Lung (tissue), 12 donors: Measurements from ENCODE around the gene ASCC1. TPM values are rescaled to one million over a fixed set of nuclear protein-coding genes. Genes with fewer than 3 reads are reported as not detected.
A peak's percentile ranks its signal among the peaks of the same experiment; 100 is the strongest.
"Not testable (repeated sequence)": the region's sequence is repeated elsewhere in the genome, so short reads cannot be mapped to it uniquely, and the experiment has no call there.

Experiments used
- ATAC-seq: fragments of 200-7000 bp; cut with Tn5 transposase; one replicate; pipeline ENCODE4 v1.9.1; 2020; ENCODE audit warnings: moderate number of reproducible peaks; ENCODE audit not compliant: insufficient read depth, low FRiP score
- DNase-seq, 3 donors: peaks; one replicate each; pipeline ENCODE4 v3.0.0-alpha.2; 2013 to 2017
- H3K27ac ChIP-seq, 2 donors: one replicate each; pipeline ENCODE4 v1.5.1; 2013; ENCODE audit warnings: mild to moderate bottlenecking in 2 of 2, moderate library complexity in 2 of 2, control low read depth in 1 of 2, inconsistent platforms in 1 of 2, low read depth in 1 of 2, low read length in 1 of 2
- H3K27me3 ChIP-seq, 3 donors: one replicate each; pipeline ENCODE4 v1.5.1; 2013; ENCODE audit warnings: low read length in 2 of 3; ENCODE audit not compliant: control insufficient read depth in 3 of 3, insufficient read depth in 3 of 3
- H3K36me3 ChIP-seq, 4 donors: one replicate each; pipeline ENCODE4 v1.5.1; 2013; ENCODE audit warnings: low read length in 4 of 4, mild to moderate bottlenecking in 1 of 4, moderate library complexity in 1 of 4; ENCODE audit not compliant: control insufficient read depth in 4 of 4, insufficient read depth in 4 of 4
- H3K4me1 ChIP-seq, 5 donors: one replicate each; pipeline ENCODE4 v1.5.1; 2013; ENCODE audit warnings: low read length in 5 of 5, mild to moderate bottlenecking in 2 of 5, moderate library complexity in 1 of 5; ENCODE audit not compliant: control insufficient read depth in 5 of 5, insufficient read depth in 5 of 5
- H3K4me3 ChIP-seq: one replicate; pipeline ENCODE4 v1.5.1; 2013; ENCODE audit warnings: mild to moderate bottlenecking, control low read depth, moderate library complexity
- H3K9ac ChIP-seq, 2 donors: one replicate each; pipeline ENCODE4 v1.5.1; 2013; ENCODE audit warnings: low read length in 2 of 2, control low read depth in 1 of 2; ENCODE audit not compliant: insufficient read depth in 1 of 2
- H3K9me3 ChIP-seq, 4 donors: one replicate each; pipeline ENCODE4 v1.5.1; 2013; ENCODE audit warnings: low read length in 3 of 4, mild to moderate bottlenecking in 1 of 4, moderate library complexity in 1 of 4; ENCODE audit not compliant: control insufficient read depth in 4 of 4, insufficient read depth in 3 of 4
- CTCF ChIP-seq: IDR thresholded peaks from 2 replicates; pipeline ENCODE4 v1.5.1; 2012; ENCODE audit warnings: mild to moderate bottlenecking; ENCODE audit errors: control extremely low read depth, extremely low read depth
- WGBS, 2 donors: extraction: QIAGEN DNeasy Blood & Tissue Kit; methylation state at CpG; one replicate each; pipeline ENCODE4 v1.1.7; 2013; 5-methylcytosine and 5-hydroxymethylcytosine counted together
- polyA plus RNA-seq, 2 donors: library from polyadenylated mRNA; stranded (reverse); fragments of 200-250 nt; gene quantifications; one replicate each; pipeline ENCODE4 v1.2.1, GENCODE V29; 2013
- total RNA-seq, 2 donors: library from RNA; depleted of rRNA in 1 of 2; stranded (reverse); fragments of >200 nt in 1 of 2; gene quantifications; one replicate each; pipeline ENCODE4 v1.2.1, GENCODE V29; 2014 to 2021
- donor health status: control.
- donor health status: control.
- donor health status: Bipolar disorder and iron deficiency.
- donor health status: healthy.
- donor health status: DM: yes; HTN: yes; CAD: no.

ASCC1 gene
- total and polyA plus RNA-seq, 4 donors = 9.0 to 29.9 (median 24.2) TPM

- ATAC-seq (no peak), DNase-seq (no peak)
- WGBS, 2 donors = 83 to 86% methylated on average over 6 of the region's 6 CpGs
- H3K36me3 ChIP-seq = peaks cover 8 to 17% (median 15%) of the 10 kb centered on the region in 4 donors
- no peaks in the 10 kb centered on the region for H3K27me3 ChIP-seq
- peaks cover 0 to 13% (median 5%) of the 10 kb centered on the region in 5 donors for H3K4me1 ChIP-seq
- TF ChIP-seq CTCF = no peak
- no peak overlapping the region for H3K4me3 ChIP-seq
- no peak overlapping the region for H3K27ac ChIP-seq
- no peak overlapping the region for H3K9ac ChIP-seq
- H3K9me3 ChIP-seq = no peaks in the 10 kb centered on the region
These were observed 10.4 kb upstream of the ASCC1 start for GRCh38 chr10:72226418-72227027.

DNA sequence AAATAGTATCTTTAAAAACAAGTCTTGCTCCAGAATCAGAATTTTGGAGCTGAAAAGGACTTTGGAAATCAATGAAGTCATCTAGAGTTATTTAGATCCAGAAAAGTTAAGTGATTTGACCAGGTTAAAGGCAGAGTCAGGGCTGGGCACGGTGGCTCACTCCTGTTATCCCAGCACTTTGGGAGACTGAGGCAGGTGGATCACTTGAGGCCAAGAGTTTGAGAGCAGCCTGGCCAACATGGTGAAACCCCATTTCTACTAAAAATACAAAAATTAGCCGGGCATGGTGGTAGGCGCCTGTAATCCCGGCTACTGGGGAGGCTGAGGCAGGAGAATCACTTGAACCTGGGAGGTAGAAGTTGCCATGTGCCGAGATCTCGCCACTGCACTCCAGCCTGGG is 8.1 kb upstream of the ASCC1 start:
- H3K27ac ChIP-seq, DNase-seq, H3K9me3 ChIP-seq, ATAC-seq, H3K4me3 ChIP-seq, H3K27me3 ChIP-seq, H3K9ac ChIP-seq, H3K4me1 ChIP-seq: not testable (repeated sequence)
- peaks cover 5 to 17% (median 11%) of the 10 kb centered on the region in 4 donors for H3K36me3 ChIP-seq
- 87 to 92% methylated on average over 6 of the region's 6 CpGs for WGBS, 2 donors

DNA sequence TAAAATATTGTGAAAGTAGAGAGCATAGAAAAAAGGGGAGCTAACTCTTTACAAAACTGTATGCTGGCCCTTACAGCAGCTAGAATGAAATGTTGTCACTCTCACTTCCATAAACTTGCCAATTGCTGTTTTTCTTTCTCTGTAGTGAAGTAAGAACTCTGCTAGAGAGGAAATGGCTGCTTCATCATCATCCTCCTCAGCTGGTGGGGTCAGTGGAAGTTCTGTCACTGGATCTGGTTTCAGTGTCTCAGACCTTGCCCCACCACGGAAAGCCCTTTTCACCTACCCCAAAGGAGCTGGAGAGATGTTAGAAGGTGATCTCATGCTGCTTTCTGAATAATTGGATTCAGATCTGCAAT is 7.6 kb upstream of the ASCC1 start:
- Histone ChIP-seq H3K4me3 (no peak overlapping the region), H3K27me3 (no peaks in the 10 kb centered on the region), H3K9ac (peak overlapping the region in 1 of 2 donors; percentile 42), H3K27ac (peak overlapping the region; percentile 61 to 79), H3K9me3 (no peaks in the 10 kb centered on the region), H3K36me3 (peaks cover 5 to 17% (median 11%) of the 10 kb centered on the region in 4 donors), H3K4me1 (peaks cover 0 to 9% (median 5%) of the 10 kb centered on the region in 5 donors)
- 45 to 59% methylated on average over 1 of the region's 1 CpG for WGBS, 2 donors
- DNase-seq (peak in 1 of 3 donors; percentile 25), ATAC-seq (peak; percentile 16)
- TF ChIP-seq CTCF = no peak

- 56 to 97% methylated on average over 1 of the region's 1 CpG for WGBS, 2 donors
- H3K27me3 ChIP-seq = no peaks in the 10 kb centered on the region
- peaks cover 0 to 16% (median 5%) of the 10 kb centered on the region in 5 donors for H3K4me1 ChIP-seq
- H3K4me3 ChIP-seq = no peak overlapping the region
- no peak overlapping the region for H3K27ac ChIP-seq
- no peaks in the 10 kb centered on the region for H3K9me3 ChIP-seq
- no peak overlapping the region for H3K9ac ChIP-seq
- TF ChIP-seq CTCF = no peak
- H3K36me3 ChIP-seq = peaks cover 4 to 16% (median 9%) of the 10 kb centered on the region in 4 donors
- DNase-seq (no peak), ATAC-seq (no peak)
These were observed 5.2 kb upstream of the ASCC1 start for GRCh38 chr10:72221278-72221677.
